H9 (cell line): ENCODE results near the gene AGBL4. TPM values are rescaled to one million over a fixed set of nuclear protein-coding genes. Genes with fewer than 3 reads are reported as not detected.

Source experiments
- DNase-seq: peaks from one replicate; pipeline ENCODE4 v3.0.0-alpha.2; 2017
- H2AFZ ChIP-seq: one replicate; pipeline ENCODE4 v1.6.1; 2013; ENCODE audit warnings: mild to moderate bottlenecking, low read length, control low read depth, moderate library complexity
- H2AK5ac ChIP-seq: 2 replicates; pipeline ENCODE4 v1.6.1; 2013; ENCODE audit warnings: low read length, control low read depth, mixed read lengths; ENCODE audit not compliant: insufficient read length
- H2BK120ac ChIP-seq: one replicate; pipeline ENCODE4 v1.6.1; 2013; ENCODE audit warnings: low read depth, mild to moderate bottlenecking, low read length, control low read depth, inconsistent platforms; ENCODE audit not compliant: poor library complexity, severe bottlenecking
- H2BK12ac ChIP-seq: 2 replicates; pipeline ENCODE4 v1.6.1; 2013; ENCODE audit warnings: low read length, control low read depth, mixed read lengths, low read depth; ENCODE audit not compliant: insufficient read length
- H2BK15ac ChIP-seq: 2 replicates; pipeline ENCODE4 v1.6.1; 2013; ENCODE audit warnings: low read depth, low read length, control low read depth
- H2BK20ac ChIP-seq: one replicate; pipeline ENCODE4 v1.6.1; 2013; ENCODE audit warnings: low read depth, mild to moderate bottlenecking, low read length, control low read depth, inconsistent platforms; ENCODE audit not compliant: poor library complexity, severe bottlenecking
- H2BK5ac ChIP-seq: 2 replicates; pipeline ENCODE4 v1.6.1; 2013; ENCODE audit warnings: low read length, control low read depth, mixed read lengths; ENCODE audit not compliant: insufficient read length
- H3K14ac ChIP-seq: 2 replicates; pipeline ENCODE4 v1.6.1; 2013; ENCODE audit warnings: low read length, control low read depth; ENCODE audit not compliant: insufficient read depth
- H3K18ac ChIP-seq: 2 replicates; pipeline ENCODE4 v1.6.1; 2013; ENCODE audit warnings: low read depth, mild to moderate bottlenecking, mixed read lengths, low read length, control low read depth; ENCODE audit not compliant: insufficient read length
- H3K23ac ChIP-seq: 2 replicates; pipeline ENCODE4 v1.6.1; 2013; ENCODE audit warnings: low read length, control low read depth, mixed read lengths, low read depth; ENCODE audit not compliant: insufficient read length
- H3K23me2 ChIP-seq: 2 replicates; pipeline ENCODE4 v1.6.1; 2013; ENCODE audit warnings: low read depth, mild to moderate bottlenecking, mixed read lengths, low read length, control low read depth; ENCODE audit not compliant: insufficient read length, poor library complexity, severe bottlenecking
- H3K27ac ChIP-seq: 2 replicates; pipeline ENCODE4 v1.5.1; 2013; ENCODE audit warnings: low read length, control low read depth, mixed read lengths, low read depth; ENCODE audit not compliant: insufficient read length
- H3K27me3 ChIP-seq: 2 replicates; pipeline ENCODE4 v1.6.1; 2013; ENCODE audit warnings: low read length, control low read depth, inconsistent platforms; ENCODE audit not compliant: insufficient read depth
- H3K4ac ChIP-seq: 2 replicates; pipeline ENCODE4 v1.6.1; 2013; ENCODE audit warnings: low read depth, mild to moderate bottlenecking, control low read depth, inconsistent platforms, low read length, moderate library complexity
- H3K4me1 ChIP-seq: 2 replicates; pipeline ENCODE4 v1.6.1; 2013; ENCODE audit warnings: low read length, control low read depth, inconsistent platforms; ENCODE audit not compliant: insufficient read depth
- H3K4me2 ChIP-seq: 2 replicates; pipeline ENCODE4 v1.6.1; 2013; ENCODE audit warnings: low read length, control low read depth, mixed read lengths; ENCODE audit not compliant: insufficient read length, insufficient read depth
- H3K56ac ChIP-seq: 2 replicates; pipeline ENCODE4 v1.6.1; 2013; ENCODE audit warnings: low read depth, mild to moderate bottlenecking, mixed read lengths, low read length, control low read depth; ENCODE audit not compliant: insufficient read length
- H3K79me1 ChIP-seq: 2 replicates; pipeline ENCODE4 v1.6.1; 2013; ENCODE audit warnings: low read depth, mild to moderate bottlenecking, moderate library complexity, low read length, control low read depth, inconsistent platforms; ENCODE audit not compliant: insufficient read depth, poor library complexity, severe bottlenecking
- H3K79me2 ChIP-seq: 2 replicates; pipeline ENCODE4 v1.6.1; 2013; ENCODE audit warnings: low read length, control low read depth, inconsistent platforms; ENCODE audit not compliant: insufficient read depth
- H3K9ac ChIP-seq: 2 replicates; pipeline ENCODE4 v1.6.1; 2013; ENCODE audit warnings: low read length, control low read depth, mixed read lengths; ENCODE audit not compliant: insufficient read length; ENCODE audit errors: extremely low read depth
- H3K9me3 ChIP-seq: one replicate; pipeline ENCODE4 v1.6.1; 2013; ENCODE audit warnings: low read depth, low read length, inconsistent platforms; ENCODE audit not compliant: control insufficient read depth
- H3T11ph ChIP-seq: one replicate; pipeline ENCODE4 v1.6.1; 2013; ENCODE audit warnings: mild to moderate bottlenecking, low read length, control low read depth, inconsistent platforms
- H4K20me1 ChIP-seq: one replicate; pipeline ENCODE4 v1.6.1; 2013; ENCODE audit not compliant: control insufficient read depth, insufficient read length, insufficient read depth
- H4K5ac ChIP-seq: 2 replicates; pipeline ENCODE4 v1.6.1; 2013; ENCODE audit warnings: low read depth, mild to moderate bottlenecking, mixed read lengths, low read length, control low read depth; ENCODE audit not compliant: insufficient read length
- H4K8ac ChIP-seq: replicated peaks from 2 replicates; pipeline ENCODE4 v1.6.1; 2013; ENCODE audit warnings: low read length, control low read depth, mixed read lengths, low read depth; ENCODE audit not compliant: insufficient read length
- H4K91ac ChIP-seq: 2 replicates; pipeline ENCODE4 v1.6.1; 2013; ENCODE audit warnings: low read depth, mild to moderate bottlenecking, moderate library complexity, mixed read lengths, low read length, control low read depth; ENCODE audit not compliant: insufficient read length
- H3K27ac Mint-ChIP-seq, 3 experiments: 2 replicates in 2 of 3; 3 replicates in 1 of 3; pipeline ENCODE4 v1.8.0; 2020 to 2021; ENCODE audit warnings: mixed read lengths in 3 of 3, mild to moderate bottlenecking in 1 of 3, moderate library complexity in 1 of 3
- H3K27me3 Mint-ChIP-seq: 2 replicates; pipeline ENCODE4 v1.8.0; 2021; ENCODE audit warnings: low read depth, mild to moderate bottlenecking, moderate library complexity, mixed read lengths
- H3K36me3 Mint-ChIP-seq, 3 experiments: 2 replicates in 2 of 3; 3 replicates in 1 of 3; pipeline ENCODE4 v1.8.0; 2020 to 2021; ENCODE audit warnings: low read depth in 3 of 3, mixed read lengths in 3 of 3; ENCODE audit not compliant: insufficient read depth in 1 of 3
- H3K4me1 Mint-ChIP-seq, 2 experiments: 2 replicates each; pipeline ENCODE4 v1.8.0; 2020; ENCODE audit warnings: mixed read lengths in 2 of 2
- H3K4me3 Mint-ChIP-seq, 2 experiments: 2 replicates in 1 of 2; 3 replicates in 1 of 2; pipeline ENCODE4 v1.8.0; 2020 to 2021; ENCODE audit warnings: mild to moderate bottlenecking in 2 of 2, mixed read lengths in 2 of 2, moderate library complexity in 1 of 2
- H3K9me3 Mint-ChIP-seq, 2 experiments: 2 replicates in 1 of 2; 3 replicates in 1 of 2; pipeline ENCODE4 v1.8.0; 2020; ENCODE audit warnings: mild to moderate bottlenecking in 2 of 2, mixed read lengths in 2 of 2, moderate library complexity in 1 of 2
- CTCF ChIP-seq: fragments of 200-600 bp; sonication (generic); conservative IDR thresholded peaks from 3 replicates; pipeline ENCODE4 v1.8.0; 2021; ENCODE audit warnings: antibody characterized with exemption, mild to moderate bottlenecking
- WGBS: extraction: QIAGEN DNeasy Blood & Tissue Kit; methylation state at CpG from one replicate; pipeline ENCODE4 v1.1.7; 2013; ENCODE audit warnings: missing lambda C conversion rate, low lambda C conversion rate, mixed read lengths; ENCODE audit not compliant: insufficient read length; ENCODE audit errors: extremely low coverage; 5-methylcytosine and 5-hydroxymethylcytosine counted together
- total RNA-seq: library from RNA; stranded (reverse); gene quantifications from 2 replicates; pipeline ENCODE4 v1.2.1, GENCODE V29; 2021

Gene AGBL4
- total RNA-seq, 1 experiment from 2014 or later = not detected

GRCh38 chr1:48596046-48596445, 1427.7 kb downstream of the AGBL4 start:
- no peaks in the 10 kb centered on the region for H3K23me2 ChIP-seq
- peaks cover 10% of the 10 kb centered on the region; the same call in 1 of the 2 replicates for H3K4me1 ChIP-seq
- no peak overlapping the region for H2BK12ac ChIP-seq
- Mint-ChIP-seq H3K36me3 (no peaks in the 10 kb centered on the region), H3K9me3 (no peaks in the 10 kb centered on the region), H3K27ac (peak overlapping the region in 2 of 3 experiments; percentile 79 to 86; a peak in 2 of 7 replicates), H3K4me3 (no peak overlapping the region), H3K4me1 (peaks cover 17 to 23% of the 10 kb centered on the region in 2 experiments), H3K27me3 (no peaks in the 10 kb centered on the region)
- H3K79me1 ChIP-seq = no peaks in the 10 kb centered on the region
- no CpG with 5 or more reads among the region's 2 CpGs for WGBS
- H3K9ac ChIP-seq = no peak overlapping the region
- H3T11ph ChIP-seq = no peak overlapping the region
- no peak for TF ChIP-seq CTCF
- no peaks in the 10 kb centered on the region for H3K27me3 ChIP-seq
- peak overlapping the region; percentile 40; the same call in 1 of the 2 replicates for H3K14ac ChIP-seq
- H2AK5ac ChIP-seq = no peak overlapping the region
- peak; percentile 33 for DNase-seq
- no peak overlapping the region for H3K4ac ChIP-seq
- no peak overlapping the region for H2BK20ac ChIP-seq
- H3K79me2 ChIP-seq = no peaks in the 10 kb centered on the region
- no peak overlapping the region for H2BK5ac ChIP-seq
- H2AFZ ChIP-seq = peak overlapping the region; percentile 86
- no peak overlapping the region for H3K23ac ChIP-seq
- H3K4me2 ChIP-seq = no peak overlapping the region
- no peaks in the 10 kb centered on the region for H3K9me3 ChIP-seq
- H4K5ac ChIP-seq = no peak overlapping the region
- H4K91ac ChIP-seq = no peak overlapping the region
- peak overlapping the region; percentile 69 for H2BK120ac ChIP-seq
- no peak overlapping the region for H3K18ac ChIP-seq
- H4K20me1 ChIP-seq = no peaks in the 10 kb centered on the region
- no peak overlapping the region for H4K8ac ChIP-seq
- H3K27ac ChIP-seq = no peak overlapping the region
- H2BK15ac ChIP-seq = no peak overlapping the region
- no peak overlapping the region for H3K56ac ChIP-seq
